ENCODE measurements around the gene SLC4A4. TPM values are rescaled to one million over a fixed set of nuclear protein-coding genes. Genes with fewer than 3 reads are reported as not detected.

SLC4A4 gene
- total and polyA plus RNA-seq, 12 donors, result 0.24 to 1.5 (median 0.59) TPM

DNA sequence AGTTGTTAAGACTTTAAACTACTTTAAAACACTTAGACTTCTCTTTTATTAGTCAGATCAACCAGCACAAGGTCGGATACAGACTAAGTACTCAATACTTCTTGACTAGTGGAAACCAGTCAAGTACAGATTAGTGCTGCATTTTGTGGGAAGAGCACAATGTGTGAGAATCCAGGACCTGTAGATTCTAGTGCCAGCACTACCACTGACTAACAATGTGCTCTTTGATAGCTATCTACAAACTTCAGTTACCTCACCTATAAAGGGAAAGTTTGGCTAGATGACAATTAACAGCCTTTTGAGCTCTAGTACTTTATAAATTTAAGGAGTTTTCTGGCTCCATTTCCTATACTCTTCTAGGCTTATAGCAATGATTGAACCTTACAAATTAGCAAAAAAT, 181.5 kb downstream of the SLC4A4 start:
- no peak overlapping the region for H3K27ac ChIP-seq
- no peaks in the 10 kb centered on the region for H3K36me3 ChIP-seq (replicated peaks in 1 of 2)
- H3K9me3 ChIP-seq (replicated peaks in 1 of 3), result no peaks in the 10 kb centered on the region
- no peaks in the 10 kb centered on the region for H3K27me3 ChIP-seq
- no peak for TF ChIP-seq POLR2A (IDR thresholded peaks at IDR 0.05)
- TF ChIP-seq, protein P1, sequence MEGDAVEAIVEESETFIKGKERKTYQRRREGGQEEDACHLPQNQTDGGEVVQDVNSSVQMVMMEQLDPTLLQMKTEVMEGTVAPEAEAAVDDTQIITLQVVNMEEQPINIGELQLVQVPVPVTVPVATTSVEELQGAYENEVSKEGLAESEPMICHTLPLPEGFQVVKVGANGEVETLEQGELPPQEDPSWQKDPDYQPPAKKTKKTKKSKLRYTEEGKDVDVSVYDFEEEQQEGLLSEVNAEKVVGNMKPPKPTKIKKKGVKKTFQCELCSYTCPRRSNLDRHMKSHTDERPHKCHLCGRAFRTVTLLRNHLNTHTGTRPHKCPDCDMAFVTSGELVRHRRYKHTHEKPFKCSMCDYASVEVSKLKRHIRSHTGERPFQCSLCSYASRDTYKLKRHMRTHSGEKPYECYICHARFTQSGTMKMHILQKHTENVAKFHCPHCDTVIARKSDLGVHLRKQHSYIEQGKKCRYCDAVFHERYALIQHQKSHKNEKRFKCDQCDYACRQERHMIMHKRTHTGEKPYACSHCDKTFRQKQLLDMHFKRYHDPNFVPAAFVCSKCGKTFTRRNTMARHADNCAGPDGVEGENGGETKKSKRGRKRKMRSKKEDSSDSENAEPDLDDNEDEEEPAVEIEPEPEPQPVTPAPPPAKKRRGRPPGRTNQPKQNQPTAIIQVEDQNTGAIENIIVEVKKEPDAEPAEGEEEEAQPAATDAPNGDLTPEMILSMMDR (IDR thresholded peaks at IDR 0.05), result no peak
- no peak overlapping the region for H3K4me3 ChIP-seq
- H3K4me1 ChIP-seq (replicated peaks in 1 of 2), result no peaks in the 10 kb centered on the region
- 76 to 78% (median 77%) methylated on average over 1 of the region's 1 CpG for WGBS, 4 donors
- DNase-seq, result no peak
- intact Hi-C loops (cut with DNase I), result no loop called here

DNA sequence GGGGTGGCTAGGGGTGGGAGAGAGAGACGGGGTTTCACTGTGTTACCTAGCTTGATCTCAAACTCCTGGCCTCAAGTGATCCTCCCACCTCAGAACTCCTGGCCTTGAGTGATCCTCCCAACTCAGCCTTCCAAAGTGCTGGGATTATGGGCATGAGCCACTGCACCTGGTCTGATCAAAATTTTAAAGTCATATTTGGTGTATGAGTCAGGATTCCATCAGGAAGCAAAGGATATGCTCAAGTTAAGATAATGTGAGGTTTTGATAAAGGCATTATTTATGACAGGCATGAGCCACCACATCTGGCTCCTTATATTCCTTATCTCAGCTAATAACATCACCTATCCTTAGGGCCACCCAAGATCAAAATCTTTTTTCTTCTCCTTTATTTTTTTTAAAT, 182.0 kb downstream of the SLC4A4 start:
- no peaks in the 10 kb centered on the region for H3K9me3 ChIP-seq (replicated peaks in 1 of 3)

DNA sequence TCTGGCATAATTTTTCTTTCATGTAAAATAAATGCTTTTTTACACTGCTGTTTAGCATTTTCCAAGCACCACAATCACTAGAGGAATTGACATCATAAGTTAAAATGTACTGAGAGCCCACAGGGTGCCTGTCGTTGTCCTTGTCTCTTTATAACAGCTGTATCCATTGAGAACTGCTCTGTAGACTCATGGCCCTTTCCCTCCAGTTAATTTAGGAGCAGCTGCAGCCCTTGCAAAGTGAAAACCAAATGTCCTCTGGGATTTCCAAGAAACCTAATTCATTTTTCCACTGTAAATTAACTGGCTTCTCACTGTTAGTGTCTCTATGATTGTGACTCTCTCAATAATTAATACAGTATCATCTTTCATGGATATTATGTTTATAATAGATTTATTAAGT, 185.9 kb downstream of the SLC4A4 start:
- Histone ChIP-seq H3K27ac (no peak overlapping the region), H3K4me1 (replicated peaks in 1 of 2) (no peaks in the 10 kb centered on the region), H3K36me3 (replicated peaks in 1 of 2) (no peaks in the 10 kb centered on the region), H3K4me3 (no peak overlapping the region), H3K27me3 (no peaks in the 10 kb centered on the region), H3K9me3 (replicated peaks in 1 of 3) (no peaks in the 10 kb centered on the region)
- TF ChIP-seq, protein P1 (IDR thresholded peaks at IDR 0.05), result no peak
- TF ChIP-seq POLR2A (IDR thresholded peaks at IDR 0.05), result no peak
- WGBS, 4 donors, result 41 to 58% (median 47%) methylated on average over 1 of the region's 1 CpG
- intact Hi-C loops (cut with DNase I), result no loop called here
- no peak for DNase-seq

More for the DNA sequence above, 182.0 kb downstream of the SLC4A4 start:
- Histone ChIP-seq H3K27ac (no peak overlapping the region), H3K27me3 (no peaks in the 10 kb centered on the region), H3K4me3 (no peak overlapping the region), H3K4me1 (replicated peaks in 1 of 2) (no peaks in the 10 kb centered on the region), H3K36me3 (replicated peaks in 1 of 2) (no peaks in the 10 kb centered on the region)
- TF ChIP-seq POLR2A (IDR thresholded peaks at IDR 0.05), result no peak
- TF ChIP-seq, protein P1 (IDR thresholded peaks at IDR 0.05), result no peak
- 71 to 88% (median 84%) methylated on average over 1 of the region's 1 CpG for WGBS, 4 donors
- intact Hi-C loops (cut with DNase I), result no loop called here
- DNase-seq, result no peak

DNA sequence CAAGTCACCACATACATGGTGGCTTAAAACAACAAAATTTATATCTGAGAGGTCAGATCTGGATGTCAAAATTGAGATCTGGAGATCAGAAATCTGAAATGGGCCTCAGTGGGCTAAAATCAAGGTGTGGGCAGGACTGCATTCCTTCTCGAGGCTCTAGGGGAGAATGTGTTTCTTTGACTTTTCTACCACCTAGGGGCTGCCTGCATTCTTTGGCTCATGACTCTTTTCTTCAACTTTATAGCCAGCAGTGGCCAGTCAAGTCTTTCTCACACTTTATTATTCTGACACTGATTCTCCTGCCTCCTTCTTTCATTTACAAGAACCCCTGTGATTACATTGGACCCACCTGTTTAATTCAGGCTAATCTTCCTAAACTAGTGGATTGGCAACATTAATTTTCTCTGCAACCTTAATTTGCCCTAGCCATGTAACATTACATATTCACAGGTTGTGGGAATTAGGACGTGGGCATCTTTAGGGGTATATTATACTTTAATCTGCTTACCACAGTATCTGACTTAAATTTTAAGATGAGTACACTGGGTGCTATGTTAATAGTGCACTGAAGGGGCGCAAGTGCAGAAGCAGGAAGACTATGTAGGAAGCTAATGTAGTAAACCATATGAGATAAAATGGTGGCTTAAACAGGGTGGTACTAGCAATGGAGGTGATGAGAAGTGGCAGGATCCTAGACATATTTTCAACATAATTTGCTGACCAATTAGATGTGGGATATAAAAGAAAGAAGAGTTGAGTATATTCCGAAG, 188.0 kb downstream of the SLC4A4 start:
- TF ChIP-seq, protein P1 (IDR thresholded peaks at IDR 0.05), result no peak
- TF ChIP-seq POLR2A (IDR thresholded peaks at IDR 0.05), result no peak

More for the DNA sequence above, 188.0 kb downstream of the SLC4A4 start:
- intact Hi-C loops (cut with DNase I), result no loop called here
- Histone ChIP-seq H3K27me3 (no peaks in the 10 kb centered on the region), H3K9me3 (replicated peaks in 1 of 3) (no peaks in the 10 kb centered on the region), H3K36me3 (replicated peaks in 1 of 2) (no peaks in the 10 kb centered on the region), H3K4me1 (replicated peaks in 1 of 2) (no peaks in the 10 kb centered on the region), H3K27ac (no peak overlapping the region), H3K4me3 (no peak overlapping the region)
- WGBS, 4 donors, result 58 to 76% (median 68%) methylated on average over 4 of the region's 4 CpGs
- no peak for DNase-seq
